ENCODE data around the gene TRAPPC3L. TPM values are rescaled to one million over a fixed set of nuclear protein-coding genes. Genes with fewer than 3 reads are reported as not detected.
A peak's percentile ranks its signal among the peaks of the same experiment; 100 is the strongest.

TRAPPC3L gene
- total RNA-seq, 4 donors from 2014 or later, result not detected

DNA sequence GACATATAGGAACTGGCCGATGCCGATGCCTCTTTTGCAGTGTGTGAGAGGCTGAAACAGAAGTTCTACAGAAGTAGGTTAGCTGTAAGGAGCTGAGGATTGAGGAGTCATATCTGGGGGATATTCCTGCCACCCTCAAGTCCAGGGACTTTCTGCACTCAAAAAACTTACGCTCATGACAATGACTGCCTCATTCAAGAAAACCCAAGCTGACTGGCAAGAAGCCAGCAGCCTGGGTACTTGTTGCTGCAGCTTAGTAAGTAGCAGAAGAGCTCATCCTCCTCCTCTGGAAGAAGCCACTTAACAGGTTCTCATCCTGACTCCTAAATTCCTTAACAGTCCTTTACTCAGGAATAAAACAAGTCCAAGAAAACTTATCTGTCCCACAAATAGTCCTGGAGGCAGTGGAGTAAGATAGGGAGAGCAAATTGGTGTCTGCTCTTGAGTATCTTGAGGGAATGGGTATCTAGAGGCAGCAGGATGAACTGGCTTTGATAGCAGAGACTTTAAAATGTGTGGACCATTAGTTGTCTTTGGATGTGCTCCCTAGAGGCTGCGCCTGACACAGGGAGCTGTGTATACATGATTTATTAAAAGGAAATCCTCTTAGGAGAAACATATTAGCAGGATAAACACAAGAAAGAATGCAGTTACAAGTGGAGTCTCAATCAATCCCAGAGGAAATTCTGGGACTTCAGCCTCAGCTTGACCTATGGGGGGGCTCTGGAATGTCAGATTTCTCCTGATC, 26.7 kb downstream of the TRAPPC3L start:
- 79% methylated on average over 4 of the region's 4 CpGs for WGBS
- Histone ChIP-seq H3K27me3 (no peaks in the 10 kb centered on the region), H3K27ac (no peak overlapping the region), H3K4me1 (no peaks in the 10 kb centered on the region), H3K4me3 (no peak overlapping the region), H3K36me3 (no peaks in the 10 kb centered on the region), H3K9me3 (no peaks in the 10 kb centered on the region)
- no peak for DNase-seq (ENCODE audit: low spot score in 2 of 2)
- TF ChIP-seq POLR2A (IDR thresholded peaks at IDR 0.05), result no peak
- TF ChIP-seq CTCF (IDR thresholded peaks at IDR 0.05), result no peak

- no peak for DNase-seq (ENCODE audit: low spot score in 2 of 2)
- H3K9me3 ChIP-seq, result no peaks in the 10 kb centered on the region
- H3K27me3 ChIP-seq, result no peaks in the 10 kb centered on the region
- no peak overlapping the region for H3K27ac ChIP-seq
- no peak for TF ChIP-seq CTCF (IDR thresholded peaks at IDR 0.05)
- no peak for TF ChIP-seq EP300 (IDR thresholded peaks at IDR 0.05)
- TF ChIP-seq POLR2A (IDR thresholded peaks at IDR 0.05), result no peak
- no peak for TF ChIP-seq POLR2AphosphoS5 (IDR thresholded peaks at IDR 0.05)
- no peaks in the 10 kb centered on the region for H3K36me3 ChIP-seq
- H3K4me3 ChIP-seq, result no peak overlapping the region
- no peaks in the 10 kb centered on the region for H3K4me1 ChIP-seq
Measured at GRCh38 chr6:116515141-116515540, 30.3 kb downstream of the TRAPPC3L start.

GRCh38 chr6:116514111-116514510, 31.4 kb downstream of the TRAPPC3L start:
- no peak for DNase-seq (ENCODE audit: low spot score in 2 of 2)
- no peaks in the 10 kb centered on the region for H3K27me3 ChIP-seq
- no peak overlapping the region for H3K4me3 ChIP-seq
- TF ChIP-seq POLR2A (IDR thresholded peaks at IDR 0.05) (no peak), CTCF (IDR thresholded peaks at IDR 0.05) (no peak), EP300 (IDR thresholded peaks at IDR 0.05) (no peak), POLR2AphosphoS5 (IDR thresholded peaks at IDR 0.05) (no peak)
- H3K4me1 ChIP-seq, result no peaks in the 10 kb centered on the region
- WGBS, result 89% methylated on average over 4 of the region's 4 CpGs
- no peak overlapping the region for H3K27ac ChIP-seq
- no peaks in the 10 kb centered on the region for H3K9me3 ChIP-seq
- no peaks in the 10 kb centered on the region for H3K36me3 ChIP-seq

- H3K4me1 ChIP-seq, result no peaks in the 10 kb centered on the region
- 85% methylated on average over 2 of the region's 2 CpGs for WGBS
- peak overlapping the region; percentile 33 for H3K4me3 ChIP-seq
- H3K27ac ChIP-seq, result no peak overlapping the region
- H3K9me3 ChIP-seq, result no peaks in the 10 kb centered on the region
- no peak for TF ChIP-seq POLR2A (IDR thresholded peaks at IDR 0.05)
- TF ChIP-seq EP300 (IDR thresholded peaks at IDR 0.05), result no peak
- TF ChIP-seq CTCF (IDR thresholded peaks at IDR 0.05), result no peak
- no peak for TF ChIP-seq POLR2AphosphoS5 (IDR thresholded peaks at IDR 0.05)
- no peak for DNase-seq (ENCODE audit: low spot score in 2 of 2)
- no peaks in the 10 kb centered on the region for H3K27me3 ChIP-seq
- H3K36me3 ChIP-seq, result no peaks in the 10 kb centered on the region
Measured at GRCh38 chr6:116513224-116513875, 32.1 kb downstream of the TRAPPC3L start.

DNA sequence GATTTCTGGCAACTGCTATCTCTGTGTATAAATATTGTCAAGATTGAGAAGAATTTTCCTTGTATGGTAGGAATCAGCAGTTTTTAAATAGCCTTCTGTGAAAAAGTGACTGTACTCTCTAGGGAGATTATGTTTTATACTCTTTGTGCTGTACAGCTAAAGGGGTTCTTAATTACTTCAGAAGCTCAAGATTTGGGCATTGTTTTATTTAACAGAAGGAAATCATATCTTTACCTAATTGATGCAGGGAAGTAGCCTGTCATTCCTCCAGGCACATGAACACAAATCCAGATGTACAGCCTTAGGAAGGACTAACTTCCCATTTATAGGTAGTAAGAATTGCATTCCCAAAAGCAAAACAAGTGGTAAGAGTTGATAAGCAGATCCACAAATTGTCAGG, 32.8 kb downstream of the TRAPPC3L start:
- H3K9me3 ChIP-seq, result no peaks in the 10 kb centered on the region
- no peaks in the 10 kb centered on the region for H3K36me3 ChIP-seq
- H3K27ac ChIP-seq, result peak overlapping the region; percentile 88
- no peaks in the 10 kb centered on the region for H3K27me3 ChIP-seq
- DNase-seq (ENCODE audit: low spot score in 2 of 2), result no peak
- H3K4me3 ChIP-seq, result peak overlapping the region; percentile 33
- no peak for TF ChIP-seq POLR2A (IDR thresholded peaks at IDR 0.05)
- TF ChIP-seq EP300 (IDR thresholded peaks at IDR 0.05), result no peak
- TF ChIP-seq POLR2AphosphoS5 (IDR thresholded peaks at IDR 0.05), result no peak
- no peak for TF ChIP-seq CTCF (IDR thresholded peaks at IDR 0.05)
- no peaks in the 10 kb centered on the region for H3K4me1 ChIP-seq
